CD4-positive, alpha-beta T cell treated with Interleukin-2 at 100 ng/mL for 4 hours (primary cell): Measurements from ENCODE around the gene TRAP1.
"Not testable (repeated sequence)": the region's sequence is repeated elsewhere in the genome, so short reads cannot be mapped to it uniquely, and the experiment has no call there.

Experiments used
- DNase-seq: peaks from one replicate; pipeline ENCODE4 v3.0.0-alpha.2; 2020; ENCODE audit warnings: low spot score

The TRAP1 gene

GRCh38 chr16:3673676-3674377 lies 43.5 kb downstream of the TRAP1 start:
- no peak for DNase-seq

DNA sequence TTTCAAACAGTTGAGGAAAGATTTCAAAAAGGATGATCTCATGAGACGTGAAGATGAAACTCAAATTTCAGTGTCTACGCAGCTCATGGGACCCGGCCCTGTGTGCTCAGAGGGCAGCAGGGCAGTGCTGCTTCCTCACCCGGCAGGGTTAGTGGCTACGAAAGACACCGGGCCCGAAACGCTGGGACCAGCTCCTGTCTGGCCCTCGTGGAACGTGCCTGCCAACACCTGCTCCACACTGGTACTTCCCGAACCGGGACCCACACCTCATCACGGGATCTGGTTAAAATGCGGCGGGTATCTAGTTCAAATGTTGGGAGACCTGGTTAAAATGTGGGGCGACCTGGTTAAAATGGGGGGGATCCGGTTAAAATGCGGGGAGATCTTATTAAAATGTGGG lies 44.1 kb downstream of the TRAP1 start:
- DNase-seq = no peak

- DNase-seq = no peak
Measured at GRCh38 chr16:3672571-3673041, 44.7 kb downstream of the TRAP1 start.

- DNase-seq = no peak
Measured at GRCh38 chr16:3671424-3671823, 45.9 kb downstream of the TRAP1 start.

DNA sequence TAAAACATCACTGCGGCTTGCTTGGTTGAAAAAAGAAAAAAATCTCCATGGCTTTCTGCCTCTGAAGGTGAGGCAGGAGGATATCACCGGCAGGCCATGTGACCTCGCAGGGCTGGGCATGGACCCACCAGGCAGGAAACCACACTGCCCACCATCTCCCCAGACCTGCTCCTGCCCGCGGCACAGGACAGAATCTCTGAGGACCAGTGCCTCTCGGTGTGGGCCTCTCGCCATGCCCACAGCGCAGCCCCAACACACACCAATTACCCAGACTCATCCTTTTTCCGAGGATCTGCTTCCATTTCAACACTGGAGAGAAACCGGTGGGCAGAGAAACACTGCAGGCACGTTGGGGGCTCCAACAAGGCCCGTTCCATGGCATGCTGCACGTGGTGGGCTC lies 46.6 kb downstream of the TRAP1 start:
- DNase-seq = no peak

DNA sequence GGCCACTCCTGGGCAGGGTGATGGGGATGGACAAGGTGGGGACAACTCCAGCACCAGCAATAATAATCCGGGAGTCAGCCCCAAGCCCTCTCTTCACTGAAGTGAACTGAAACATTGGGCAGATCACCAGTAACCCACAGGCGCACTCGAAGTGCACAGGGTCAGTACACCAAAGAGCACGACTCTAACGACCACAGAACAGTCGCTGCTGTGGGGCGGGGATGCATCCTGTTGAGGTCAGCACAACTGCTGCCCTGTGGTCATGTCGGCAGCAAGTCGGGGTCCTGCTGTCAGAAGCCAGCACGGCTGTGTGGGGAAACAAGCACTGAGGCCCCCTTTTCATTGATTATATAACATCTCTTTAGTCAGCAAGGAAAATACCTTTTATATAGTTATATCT lies 48.2 kb downstream of the TRAP1 start:
- no peak for DNase-seq

DNA sequence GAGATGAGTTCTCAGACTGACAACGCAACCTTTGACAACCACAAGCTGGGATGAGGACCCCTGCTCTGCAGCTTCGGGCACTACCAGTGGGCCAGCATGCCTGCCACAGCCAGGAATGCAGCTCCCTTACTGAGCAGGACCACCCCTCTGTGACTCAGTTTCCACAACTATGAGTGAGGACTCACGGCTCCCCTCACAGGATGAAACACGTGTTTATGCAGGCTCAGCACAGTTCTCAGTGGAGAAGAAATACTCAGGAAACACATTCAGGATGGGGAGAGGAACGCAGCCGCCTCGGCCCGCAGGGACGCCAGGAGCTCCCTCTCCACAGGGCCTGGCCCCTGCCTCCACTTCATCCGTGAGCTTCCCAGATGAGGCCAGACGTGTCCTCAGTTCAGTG lies 48.7 kb downstream of the TRAP1 start:
- no peak for DNase-seq

DNA sequence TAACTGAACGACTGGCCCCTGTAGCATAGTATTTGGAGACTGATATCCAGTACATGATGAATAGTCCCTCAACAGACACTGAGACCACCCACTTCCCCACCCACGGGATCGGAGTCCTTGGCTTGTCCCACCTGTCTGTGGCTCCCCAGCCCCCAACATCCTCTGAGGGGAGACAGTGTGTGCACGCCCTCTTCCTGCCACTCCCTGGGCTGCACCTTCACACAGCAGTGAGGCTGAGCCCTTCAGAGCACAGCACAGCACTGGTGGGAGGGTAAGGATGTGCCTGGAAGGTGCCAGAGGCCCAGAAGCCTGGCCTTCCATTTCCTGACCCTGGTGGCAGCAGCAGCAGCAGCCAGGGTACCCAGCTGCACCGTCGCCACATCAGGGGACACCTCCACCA lies 51.8 kb downstream of the TRAP1 start:
- peak; percentile 38 for DNase-seq

GRCh38 chr16:3664187-3664896 lies 53.0 kb downstream of the TRAP1 start:
- DNase-seq = no peak

GRCh38 chr16:3662601-3663000 lies 54.7 kb downstream of the TRAP1 start:
- no peak for DNase-seq

GRCh38 chr16:3661922-3662321 lies 55.4 kb downstream of the TRAP1 start:
- DNase-seq = no peak

GRCh38 chr16:3661311-3661710 lies 56.0 kb downstream of the TRAP1 start:
- no peak for DNase-seq

DNA sequence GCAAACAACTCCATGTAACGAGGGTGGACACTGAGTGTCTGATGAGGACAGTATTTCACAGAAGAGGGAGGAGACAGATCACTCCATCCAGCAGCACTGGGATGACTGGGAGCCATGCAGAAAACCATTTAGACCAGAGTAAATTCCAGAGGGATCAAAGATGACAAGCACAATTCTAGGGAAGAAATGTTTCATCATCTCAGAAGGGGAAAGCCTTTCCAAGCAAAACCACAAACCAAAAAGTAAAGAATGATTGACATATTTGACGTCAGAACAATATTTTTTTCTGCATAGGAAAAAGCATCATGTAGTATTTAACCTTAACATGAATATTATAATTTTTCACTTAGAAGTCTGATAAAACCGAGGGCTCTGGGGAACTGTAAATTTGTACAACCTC lies 58.1 kb downstream of the TRAP1 start:
- no peak for DNase-seq

DNA sequence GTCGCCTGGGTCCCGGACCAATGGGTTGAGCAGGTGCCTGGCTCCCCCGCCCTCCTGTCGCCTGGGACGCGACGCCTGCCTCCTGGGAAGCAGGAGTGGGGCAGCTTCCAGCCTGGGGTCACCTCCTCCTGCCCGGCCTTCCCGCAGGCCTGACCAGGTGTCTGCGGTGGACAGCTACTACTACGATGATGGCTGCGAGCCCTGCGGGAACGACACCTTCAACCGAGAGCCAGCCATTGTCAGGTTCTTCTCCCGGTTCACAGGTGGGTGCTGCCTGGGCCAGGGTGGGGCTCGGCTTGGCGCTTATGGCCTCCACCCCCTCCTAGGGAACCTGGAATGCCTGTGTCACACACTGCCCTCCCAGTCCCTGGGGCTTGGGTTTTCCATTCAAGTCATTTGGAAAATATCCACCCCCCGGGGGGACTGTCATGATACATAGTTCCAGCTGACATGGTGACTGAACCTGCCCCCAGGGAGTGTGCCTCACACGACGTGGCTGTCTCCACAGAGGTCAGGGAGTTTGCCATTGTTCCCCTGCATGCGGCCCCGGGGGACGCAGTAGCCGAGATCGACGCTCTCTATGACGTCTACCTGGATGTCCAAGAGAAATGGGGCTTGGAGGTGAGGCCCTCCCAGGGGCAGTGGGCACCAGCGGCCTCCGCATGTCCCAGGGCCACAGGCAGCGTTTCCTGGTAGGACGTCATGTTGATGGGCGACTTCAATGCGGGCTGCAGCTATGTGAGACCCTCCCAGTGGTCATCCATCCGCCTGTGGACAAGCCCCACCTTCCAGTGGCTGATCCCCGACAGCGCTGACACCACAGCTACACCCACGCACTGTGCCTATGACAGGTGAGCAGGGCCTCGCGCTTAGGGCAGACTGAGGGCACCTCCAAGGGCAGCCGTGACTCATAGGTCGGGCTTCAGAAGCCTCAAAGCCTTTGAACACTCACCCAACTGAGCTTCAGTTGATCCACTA lies 60.5 kb downstream of the TRAP1 start:
- DNase-seq = peak; percentile 28

- DNase-seq = not testable (repeated sequence)
Measured at GRCh38 chr16:3656160-3656490, 61.2 kb downstream of the TRAP1 start.

- DNase-seq = no peak
Measured at GRCh38 chr16:3655396-3656159, 61.7 kb downstream of the TRAP1 start.

DNA sequence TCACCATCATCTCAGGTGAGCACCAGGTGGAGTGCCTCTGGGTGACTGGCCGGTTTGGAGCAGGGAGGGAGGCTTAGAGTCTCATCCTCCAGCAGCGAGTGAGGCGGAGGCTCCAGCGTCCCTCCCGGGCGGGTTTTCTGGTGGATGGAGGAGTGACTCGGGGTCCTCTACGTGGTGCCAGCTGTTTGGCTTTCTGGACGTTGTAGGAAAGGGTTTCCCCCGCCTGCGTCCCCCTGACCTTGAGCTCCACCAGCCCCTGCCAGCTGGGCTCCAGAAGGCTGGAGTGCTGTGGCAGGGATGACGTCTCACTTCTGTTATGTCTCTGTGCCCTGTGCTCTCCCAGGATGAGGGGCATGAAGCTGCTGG lies 62.3 kb downstream of the TRAP1 start:
- DNase-seq = no peak

DNA sequence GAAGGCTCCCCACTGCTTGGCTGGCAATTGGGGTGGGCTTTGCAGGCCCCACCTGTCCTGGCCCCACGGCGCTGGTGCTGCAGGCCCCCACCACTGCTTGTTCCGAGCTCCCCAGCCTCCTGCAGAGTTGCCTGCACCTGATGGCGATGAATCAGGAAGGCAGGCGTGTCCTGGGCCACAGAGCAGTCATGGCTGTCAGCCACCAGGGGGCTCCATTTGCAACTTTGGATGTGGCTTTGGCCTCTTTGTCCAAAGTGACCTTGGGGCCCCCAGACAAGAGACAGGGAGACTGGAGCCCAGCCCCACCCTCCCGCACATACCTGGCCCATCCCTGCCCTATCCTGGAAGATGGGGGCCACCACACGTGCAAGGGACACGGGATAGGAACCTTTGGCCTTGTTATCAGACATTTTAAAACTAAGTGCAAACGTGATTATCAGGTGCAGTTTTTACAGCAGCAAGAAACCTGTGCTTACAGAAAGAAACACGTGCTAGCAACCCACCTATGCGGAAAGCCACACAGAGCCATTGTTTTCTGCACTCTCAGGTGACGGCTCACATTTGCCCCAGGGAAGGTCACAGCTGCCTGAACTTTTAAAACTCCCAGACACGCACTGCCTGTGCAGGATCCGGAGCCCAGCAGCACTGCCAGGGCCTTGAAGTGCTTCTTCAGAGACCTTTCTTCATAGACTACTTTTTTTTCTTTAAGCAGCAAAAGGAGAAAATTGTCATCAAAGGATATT lies 62.9 kb downstream of the TRAP1 start, which contains the start of gene DNASE1:
DNASE1 (plus strand) TSS at position 443 of the 743 bp plus-strand sequence. CDS start 683 bp downstream, outside the sequence.
- peak; percentile 64 for DNase-seq

DNA sequence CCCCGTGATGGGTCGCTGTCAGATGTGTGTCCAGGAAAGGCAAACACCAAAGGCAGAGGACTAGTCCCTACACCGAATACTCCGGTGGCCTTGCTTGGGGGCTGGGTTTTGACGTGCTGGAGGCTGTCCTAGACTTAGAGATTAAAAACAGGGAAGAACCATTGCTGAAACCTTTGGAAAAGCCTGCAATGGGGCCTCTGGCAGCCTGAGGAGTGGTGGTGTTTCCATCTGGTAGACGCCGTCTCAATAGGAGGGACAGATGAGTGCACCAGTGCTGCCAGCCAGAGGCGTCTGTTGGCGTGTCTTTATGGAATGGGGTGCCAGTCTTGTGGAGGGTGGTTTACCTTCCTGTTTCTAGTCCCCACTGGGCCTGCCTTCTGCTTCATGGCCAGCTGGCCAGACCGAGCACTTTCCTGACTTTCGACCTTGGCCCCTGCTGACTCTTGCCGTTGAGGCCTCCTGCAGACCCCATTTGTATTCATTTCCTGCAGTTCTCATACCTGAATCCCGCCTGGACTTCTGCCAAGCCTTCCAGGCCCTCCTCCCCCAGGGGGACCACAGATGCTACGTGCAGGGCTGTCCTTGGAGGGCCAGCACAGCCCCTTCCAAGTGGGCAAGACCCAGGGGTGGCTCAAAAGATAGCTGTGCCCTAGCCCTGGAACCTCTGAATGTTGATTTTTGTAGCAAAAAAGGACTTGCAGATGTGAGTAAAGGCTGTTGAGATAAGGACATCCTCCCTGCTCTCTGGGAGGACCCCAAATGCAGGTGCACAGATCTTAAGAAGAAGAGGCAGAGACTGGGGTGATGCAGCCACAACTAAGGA lies 64.7 kb downstream of the TRAP1 start:
- DNase-seq = no peak
